Smooth muscle cell (in vitro differentiated cells): Measurements from ENCODE around the gene TMEM91. TPM values are rescaled to one million over a fixed set of nuclear protein-coding genes. Genes with fewer than 3 reads are reported as not detected.

Experiments
- DNase-seq: peaks from one replicate; lab custom pipeline; 2025; ENCODE audit not compliant: unreplicated experiment; lab: John Stamatoyannopoulos, UW
- H2AFZ ChIP-seq: fragments of 200-600 bp; sonication (generic); 2 replicates; pipeline ENCODE4 v1.6.0; 2016; ENCODE audit warnings: antibody characterized with exemption, low read depth, mild to moderate bottlenecking
- H3F3A ChIP-seq: fragments of 200-600 bp; sonication (generic); 2 replicates; pipeline ENCODE4 v1.6.0; 2017; ENCODE audit warnings: antibody characterized with exemption, low read depth
- H3K27ac ChIP-seq: fragments of 200-600 bp; sonication (generic); 2 replicates; pipeline ENCODE4 v1.5.1; 2016; ENCODE audit warnings: low read depth, mild to moderate bottlenecking
- H3K27me3 ChIP-seq: fragments of 200-600 bp; sonication (generic); 2 replicates; pipeline ENCODE4 v1.6.1; 2016; ENCODE audit warnings: low read depth, mild to moderate bottlenecking
- H3K36me3 ChIP-seq: fragments of 200-600 bp; sonication (generic); 2 replicates; pipeline ENCODE4 v1.5.1; 2016; ENCODE audit warnings: low read depth
- H3K4me1 ChIP-seq: fragments of 200-600 bp; sonication (generic); 2 replicates; pipeline ENCODE4 v1.5.1; 2016; ENCODE audit warnings: low read depth
- H3K4me2 ChIP-seq: fragments of 200-600 bp; sonication (generic); 2 replicates; pipeline ENCODE4 v1.6.0; 2016; ENCODE audit warnings: mild to moderate bottlenecking
- H3K4me3 ChIP-seq: fragments of 200-600 bp; sonication (generic); 2 replicates; pipeline ENCODE4 v1.5.1; 2016; ENCODE audit warnings: mild to moderate bottlenecking
- H3K79me2 ChIP-seq: fragments of 200-600 bp; sonication (generic); 2 replicates; pipeline ENCODE4 v1.6.0; 2016; ENCODE audit warnings: low read depth, mild to moderate bottlenecking
- H3K9ac ChIP-seq: fragments of 200-600 bp; sonication (generic); 2 replicates; pipeline ENCODE4 v1.6.0; 2016; ENCODE audit warnings: low read depth
- H3K9me3 ChIP-seq: fragments of 200-600 bp; sonication (generic); replicated peaks from 2 replicates; pipeline ENCODE4 v1.5.1; 2016; ENCODE audit warnings: low read depth
- H4K20me1 ChIP-seq: fragments of 200-600 bp; sonication (generic); 2 replicates; pipeline ENCODE4 v1.6.0; 2016; ENCODE audit warnings: low read depth
- WGBS: methylation state at CpG from one replicate; pipeline ENCODE4 v1.1.7; 2016; ENCODE audit warnings: low lambda C conversion rate; 5-methylcytosine and 5-hydroxymethylcytosine counted together
- polyA plus RNA-seq: library from polyadenylated mRNA; unstranded; fragments of >200 nt; fragmentation: Nextera tagmentation; extraction: Ambion mirVana; gene quantifications from 2 replicates; pipeline ENCODE4 v1.2.1, GENCODE V29; 2016
- total RNA-seq: library from RNA; depleted of rRNA; stranded (reverse); fragments of >200 nt; gene quantifications from 2 replicates; pipeline ENCODE4 v1.2.3, GENCODE V29; 2014
- TF ChIP-seq, protein P1 (sequence below): fragments of 200-600 bp; sonication (generic); IDR thresholded peaks from 2 replicates; pipeline ENCODE4 v1.5.1; 2017; ENCODE audit warnings: borderline replicate concordance, mild to moderate bottlenecking, antibody characterized with exemption; ENCODE audit not compliant: insufficient read depth, poor library complexity, severe bottlenecking

TMEM91 gene
- total and polyA plus RNA-seq, 2 experiments from 2014 or later, result 11.0 to 24.3 TPM

DNA sequence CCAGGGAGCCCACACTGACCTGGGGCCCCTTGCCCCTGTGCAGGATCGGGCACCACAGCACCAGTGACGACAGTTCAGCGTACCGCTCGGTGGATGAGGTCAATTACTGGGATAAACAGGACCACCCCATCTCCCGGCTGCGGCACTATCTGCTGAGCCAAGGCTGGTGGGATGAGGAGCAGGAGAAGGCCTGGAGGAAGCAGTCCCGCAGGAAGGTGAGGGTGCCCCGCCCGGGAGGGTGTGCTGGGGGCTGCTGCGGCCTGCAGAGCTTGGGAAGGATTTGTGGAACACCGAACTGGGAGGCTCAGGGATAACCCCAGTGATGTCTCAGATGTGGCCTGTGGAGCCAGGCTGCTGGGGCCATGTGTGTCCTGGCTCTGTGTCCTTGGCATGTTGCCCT lies 46.6 kb downstream of the TMEM91 start:
- H3K27ac ChIP-seq, result no peak overlapping the region
- H2AFZ ChIP-seq, result no peak overlapping the region
- H3K36me3 ChIP-seq, result no peaks in the 10 kb centered on the region
- H3K79me2 ChIP-seq, result no peaks in the 10 kb centered on the region
- no peaks in the 10 kb centered on the region for H3F3A ChIP-seq
- no peak overlapping the region for H3K9ac ChIP-seq
- no peaks in the 10 kb centered on the region for H4K20me1 ChIP-seq
- DNase-seq, result no peak
- WGBS, result 98% methylated on average over 12 of the region's 12 CpGs
- H3K4me1 ChIP-seq, result peaks cover 6% of the 10 kb centered on the region
- no peaks in the 10 kb centered on the region for H3K27me3 ChIP-seq
- no peak overlapping the region for H3K4me2 ChIP-seq
- TF ChIP-seq, protein P1, sequence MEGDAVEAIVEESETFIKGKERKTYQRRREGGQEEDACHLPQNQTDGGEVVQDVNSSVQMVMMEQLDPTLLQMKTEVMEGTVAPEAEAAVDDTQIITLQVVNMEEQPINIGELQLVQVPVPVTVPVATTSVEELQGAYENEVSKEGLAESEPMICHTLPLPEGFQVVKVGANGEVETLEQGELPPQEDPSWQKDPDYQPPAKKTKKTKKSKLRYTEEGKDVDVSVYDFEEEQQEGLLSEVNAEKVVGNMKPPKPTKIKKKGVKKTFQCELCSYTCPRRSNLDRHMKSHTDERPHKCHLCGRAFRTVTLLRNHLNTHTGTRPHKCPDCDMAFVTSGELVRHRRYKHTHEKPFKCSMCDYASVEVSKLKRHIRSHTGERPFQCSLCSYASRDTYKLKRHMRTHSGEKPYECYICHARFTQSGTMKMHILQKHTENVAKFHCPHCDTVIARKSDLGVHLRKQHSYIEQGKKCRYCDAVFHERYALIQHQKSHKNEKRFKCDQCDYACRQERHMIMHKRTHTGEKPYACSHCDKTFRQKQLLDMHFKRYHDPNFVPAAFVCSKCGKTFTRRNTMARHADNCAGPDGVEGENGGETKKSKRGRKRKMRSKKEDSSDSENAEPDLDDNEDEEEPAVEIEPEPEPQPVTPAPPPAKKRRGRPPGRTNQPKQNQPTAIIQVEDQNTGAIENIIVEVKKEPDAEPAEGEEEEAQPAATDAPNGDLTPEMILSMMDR, result no peak
- H3K4me3 ChIP-seq, result no peak overlapping the region
- H3K9me3 ChIP-seq, result no peaks in the 10 kb centered on the region

DNA sequence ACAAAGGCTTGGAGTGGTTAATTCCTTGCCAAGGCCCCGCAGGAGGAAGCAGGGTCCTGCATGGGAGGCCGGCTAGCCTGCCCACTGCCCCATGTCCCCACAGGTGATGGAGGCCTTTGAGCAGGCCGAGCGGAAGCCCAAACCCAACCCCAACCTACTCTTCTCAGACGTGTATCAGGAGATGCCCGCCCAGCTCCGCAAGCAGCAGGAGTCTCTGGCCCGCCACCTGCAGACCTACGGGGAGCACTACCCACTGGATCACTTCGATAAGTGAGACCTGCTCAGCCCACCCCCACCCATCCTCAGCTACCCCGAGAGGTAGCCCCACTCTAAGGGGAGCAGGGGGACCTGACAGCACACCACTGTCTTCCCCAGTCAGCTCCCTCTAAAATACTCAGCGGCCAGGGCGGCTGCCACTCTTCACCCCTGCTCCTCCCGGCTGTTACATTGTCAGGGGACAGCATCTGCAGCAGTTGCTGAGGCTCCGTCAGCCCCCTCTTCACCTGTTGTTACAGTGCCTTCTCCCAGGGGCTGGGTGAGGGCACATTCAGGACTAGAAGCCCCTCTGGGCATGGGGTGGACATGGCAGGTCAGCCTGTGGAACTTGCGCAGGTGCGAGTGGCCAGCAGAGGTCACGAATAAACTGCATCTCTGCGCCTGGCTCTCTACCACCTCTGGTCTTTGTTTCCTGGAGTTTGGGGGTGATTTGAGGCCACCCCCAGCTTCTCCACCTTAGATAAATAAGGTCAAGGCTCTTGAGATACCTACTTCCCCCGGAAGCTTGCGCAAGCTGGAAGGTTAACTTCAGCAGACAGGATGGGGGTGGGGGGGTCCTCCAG lies 48.2 kb downstream of the TMEM91 start:
- no peaks in the 10 kb centered on the region for H3F3A ChIP-seq
- WGBS, result 92% methylated on average over 21 of the region's 21 CpGs
- H2AFZ ChIP-seq, result no peak overlapping the region
- TF ChIP-seq, protein P1, result no peak
- peaks cover 6% of the 10 kb centered on the region for H3K4me1 ChIP-seq
- no peaks in the 10 kb centered on the region for H4K20me1 ChIP-seq
- no peaks in the 10 kb centered on the region for H3K79me2 ChIP-seq
- H3K9ac ChIP-seq, result no peak overlapping the region
- no peaks in the 10 kb centered on the region for H3K36me3 ChIP-seq
- H3K27ac ChIP-seq, result no peak overlapping the region
- no peaks in the 10 kb centered on the region for H3K9me3 ChIP-seq
- no peak for DNase-seq
- H3K27me3 ChIP-seq, result no peaks in the 10 kb centered on the region
- no peak overlapping the region for H3K4me3 ChIP-seq
- no peak overlapping the region for H3K4me2 ChIP-seq

DNA sequence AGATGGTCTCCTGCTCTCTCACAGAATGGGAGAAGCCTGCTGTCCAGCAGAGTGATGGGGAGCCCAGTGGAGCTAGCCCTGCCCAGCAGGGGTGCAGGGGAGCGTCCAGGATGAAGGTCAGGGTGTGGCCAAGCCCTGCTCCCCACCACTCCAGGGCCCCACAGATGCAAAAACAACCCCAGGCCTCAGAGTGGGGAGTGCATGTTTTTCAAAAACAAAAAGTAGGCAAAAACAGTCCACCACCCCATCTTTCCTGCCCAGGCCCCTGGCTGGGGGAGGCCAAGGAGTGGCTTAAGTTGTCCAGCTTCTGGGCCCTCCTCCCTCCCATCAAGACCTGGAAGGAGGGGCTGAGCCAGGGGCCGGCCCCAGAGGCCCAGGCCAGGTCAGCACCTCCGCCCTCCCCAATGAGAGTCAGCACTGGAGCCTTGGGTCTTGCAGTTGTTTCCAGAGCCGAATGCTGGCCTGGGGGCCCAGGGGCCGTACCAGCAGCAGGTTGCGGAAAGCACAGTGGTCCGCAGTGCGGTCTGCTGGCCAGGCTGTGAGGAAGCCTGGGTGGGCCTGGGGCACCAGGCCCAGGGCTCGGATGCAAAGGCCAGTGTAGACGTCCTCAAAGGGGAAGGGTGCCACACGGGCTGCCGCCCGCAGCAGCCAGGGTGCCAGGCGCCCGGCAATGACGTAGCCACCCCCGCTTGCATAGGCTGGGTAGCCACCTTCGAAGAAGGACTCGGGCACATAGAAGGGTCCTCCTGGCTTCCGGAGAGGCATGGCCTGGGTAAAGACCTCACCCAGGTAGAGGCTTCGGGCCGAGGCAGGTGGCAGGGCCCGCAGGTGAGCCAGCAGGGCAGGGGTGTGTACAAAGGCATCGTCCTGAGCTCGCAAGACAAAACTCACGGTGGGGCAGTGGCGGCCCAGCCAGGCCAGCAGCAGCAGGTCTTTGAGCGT lies 49.1 kb downstream of the TMEM91 start:
- TF ChIP-seq, protein P1, result no peak
- H3K4me2 ChIP-seq, result no peak overlapping the region
- DNase-seq, result no peak
- no peaks in the 10 kb centered on the region for H3F3A ChIP-seq
- no peaks in the 10 kb centered on the region for H3K9me3 ChIP-seq
- H3K27me3 ChIP-seq, result no peaks in the 10 kb centered on the region
- no peak overlapping the region for H3K9ac ChIP-seq
- H3K4me1 ChIP-seq, result peaks cover 6% of the 10 kb centered on the region
- no peak overlapping the region for H2AFZ ChIP-seq
- H3K4me3 ChIP-seq, result no peak overlapping the region
- 97% methylated on average over 28 of the region's 28 CpGs for WGBS
- H3K79me2 ChIP-seq, result no peaks in the 10 kb centered on the region
- no peaks in the 10 kb centered on the region for H4K20me1 ChIP-seq
- no peaks in the 10 kb centered on the region for H3K36me3 ChIP-seq
- H3K27ac ChIP-seq, result no peak overlapping the region
